ENCODE measurements around the gene MEF2A. TPM values are rescaled to one million over a fixed set of nuclear protein-coding genes. Genes with fewer than 3 reads are reported as not detected.

MEF2A gene
- polyA plus RNA-seq, 3 donors = 7.0 to 23.0 (median 22.0) TPM

GRCh38 chr15:99764522-99764921 is 198.7 kb downstream of the MEF2A start:
- no peak overlapping the region for H3K27ac ChIP-seq (ENCODE audit: low read depth, low read length)
- 76 to 90% (median 81%) methylated on average over 3 of the region's 3 CpGs for WGBS, 3 donors

Other genes starting within 250 kb of the MEF2A start
- 1 to 10 TPM; 2.9 to 7.8 (median 3.8) TPM for gene LYSMD4, start 167.5 kb downstream of the MEF2A start, polyA plus RNA-seq